HG03460 (cell line): ENCODE results near the gene BAK1.
"Not testable (repeated sequence)": the region's sequence is repeated elsewhere in the genome, so short reads cannot be mapped to it uniquely, and the experiment has no call there.

Experiments
- ATAC-seq: cut with Tn5 transposase; IDR thresholded peaks from one replicate; pipeline ENCODE4 v1.9.1; 2021; ENCODE audit not compliant: unreplicated experiment

Gene BAK1

DNA sequence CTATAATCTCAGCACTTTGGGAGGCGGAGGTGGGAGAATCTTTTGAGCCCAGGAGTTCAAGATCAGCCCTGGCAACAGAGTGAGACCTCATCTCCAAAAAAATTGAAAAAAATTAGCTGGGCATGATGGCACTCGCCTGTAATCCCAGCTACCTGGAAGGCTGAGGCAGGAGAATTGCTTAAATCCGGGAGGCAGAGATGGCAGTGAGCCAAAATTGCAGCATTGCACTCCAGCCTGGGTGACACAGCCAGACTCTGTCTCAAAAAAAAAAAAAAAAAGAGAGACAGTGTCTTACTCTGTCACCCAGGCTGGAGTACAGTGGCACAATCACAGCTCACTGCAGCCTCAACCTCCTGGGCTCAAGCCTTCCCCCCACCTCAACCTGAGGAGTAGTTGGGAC, 27.2 kb downstream of the BAK1 start:
- not testable (repeated sequence) for ATAC-seq

- ATAC-seq, result no peak
Measured at GRCh38 chr6:33552252-33552651, 27.8 kb downstream of the BAK1 start.

GRCh38 chr6:33551538-33551937, 28.5 kb downstream of the BAK1 start:
- ATAC-seq, result no peak

DNA sequence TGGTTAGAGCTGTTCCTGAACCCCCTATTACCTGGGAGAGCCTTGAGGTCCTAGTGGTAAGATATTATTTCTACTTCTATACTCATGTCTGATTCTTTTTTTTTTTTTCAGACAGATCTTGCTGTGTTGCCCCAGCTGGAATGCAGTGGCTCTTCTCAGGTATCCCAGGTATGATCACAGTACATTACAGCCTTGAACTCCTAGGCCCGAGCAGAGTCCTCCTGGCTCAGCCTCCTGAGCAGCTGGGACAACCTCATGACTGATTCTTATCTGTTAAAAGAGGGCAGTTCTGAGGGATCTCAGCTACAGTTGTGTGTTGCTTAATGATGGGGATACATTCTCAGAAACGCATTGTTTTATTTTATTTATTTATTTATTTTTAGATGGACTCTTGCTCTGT, 30.2 kb downstream of the BAK1 start:
- ATAC-seq, result no peak

GRCh38 chr6:33549196-33549595, 30.9 kb downstream of the BAK1 start:
- no peak for ATAC-seq

DNA sequence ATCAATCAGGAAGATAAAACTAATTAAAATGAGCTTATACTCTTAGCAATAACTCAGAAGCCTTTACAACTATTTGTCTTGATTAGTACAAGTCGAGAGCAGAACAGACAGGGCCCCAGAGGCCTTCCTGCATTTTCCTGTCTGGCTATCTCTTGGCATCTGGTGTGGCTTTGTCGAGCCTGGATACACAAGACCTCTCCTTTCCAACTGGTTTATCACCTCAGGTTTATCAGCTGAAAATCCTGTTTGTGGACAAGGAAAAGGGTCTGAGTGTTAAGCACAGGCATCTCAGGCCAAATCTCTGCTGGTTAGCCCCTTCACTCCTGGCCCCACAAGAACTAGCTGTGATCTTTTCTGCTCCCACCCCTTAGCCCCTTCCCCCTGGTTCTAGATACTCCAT, 32.6 kb downstream of the BAK1 start:
- no peak for ATAC-seq

GRCh38 chr6:33546766-33547165, 33.3 kb downstream of the BAK1 start:
- ATAC-seq, result no peak

DNA sequence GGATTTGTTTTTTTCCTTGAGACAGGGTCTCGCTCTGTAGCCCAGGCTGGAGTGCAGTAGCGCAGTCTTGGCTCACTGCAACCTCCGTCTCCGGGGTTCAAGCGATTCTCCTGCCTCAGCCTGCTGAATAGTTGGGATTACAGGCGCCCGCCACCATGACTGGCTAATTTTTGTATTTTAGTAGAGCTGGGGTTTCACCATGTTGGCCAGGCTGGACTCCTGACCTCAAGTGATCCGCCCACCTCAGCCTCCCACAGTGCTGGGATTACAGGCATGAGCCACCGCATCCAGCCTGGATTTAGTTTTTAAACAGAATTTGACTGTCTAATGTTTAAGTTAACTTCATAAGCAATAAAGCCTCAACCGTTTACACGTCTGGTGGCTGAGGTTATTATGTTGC, 34.8 kb downstream of the BAK1 start:
- not testable (repeated sequence) for ATAC-seq

- no peak for ATAC-seq
Measured at GRCh38 chr6:33543116-33543515, 37.0 kb downstream of the BAK1 start.

GRCh38 chr6:33540768-33541167, 39.3 kb downstream of the BAK1 start:
- ATAC-seq, result no peak

DNA sequence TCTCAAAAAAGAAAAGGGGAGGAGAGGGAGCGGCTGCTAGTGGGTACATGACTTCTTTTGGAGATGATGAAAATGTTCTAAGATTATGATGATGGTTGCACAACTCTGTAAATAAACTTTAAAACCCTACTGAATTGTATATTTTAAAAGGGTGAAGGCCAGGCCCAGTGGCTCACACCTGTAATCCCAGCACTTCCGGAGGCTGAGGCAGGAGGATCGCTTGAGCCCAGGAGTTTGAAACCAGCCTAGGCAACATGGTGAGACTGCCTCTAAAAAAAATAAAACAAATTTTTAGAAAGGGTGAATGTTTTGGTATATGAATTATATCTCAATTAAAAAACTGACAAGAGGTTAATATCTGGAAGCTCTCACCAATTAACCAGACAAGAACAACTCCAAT, 45.4 kb downstream of the BAK1 start:
- ATAC-seq, result no peak

GRCh38 chr6:33533163-33533869, 46.8 kb downstream of the BAK1 start:
- ATAC-seq, result not testable (repeated sequence)

GRCh38 chr6:33532431-33532830, 47.6 kb downstream of the BAK1 start:
- ATAC-seq, result not testable (repeated sequence)

DNA sequence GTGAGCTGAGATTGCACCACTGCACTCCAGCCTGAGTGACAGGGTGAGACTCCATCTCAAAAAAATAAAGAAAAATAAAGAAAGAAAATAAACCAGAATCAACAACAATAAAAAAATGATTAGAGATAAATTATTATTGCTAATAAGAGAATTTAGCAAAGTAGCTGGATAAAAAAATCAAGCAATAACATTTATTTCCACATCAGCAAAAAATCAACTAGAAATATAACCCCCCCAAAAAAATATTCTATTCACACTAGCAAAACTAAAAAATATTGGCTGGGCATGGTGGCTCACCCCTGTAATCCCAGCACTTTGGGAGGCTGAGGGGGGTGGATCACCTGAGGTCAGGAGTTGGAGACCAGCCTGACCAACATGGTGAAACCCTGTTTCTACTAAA, 49.5 kb downstream of the BAK1 start:
- ATAC-seq, result not testable (repeated sequence)
